Skeletal muscle satellite cell (primary cell): ENCODE data around the gene ANKS3.
"Not testable (repeated sequence)": the region's sequence is repeated elsewhere in the genome, so short reads cannot be mapped to it uniquely, and the experiment has no call there.

ENCODE experiments used
- H3K27me3 ChIP-seq: 2 replicates; pipeline ENCODE4 v1.7.0; 2013; ENCODE audit warnings: low read length; ENCODE audit not compliant: control insufficient read depth, insufficient read depth
- H3K36me3 ChIP-seq: 2 replicates; pipeline ENCODE4 v1.7.0; 2013; ENCODE audit warnings: mild to moderate bottlenecking, control low read depth, low read length; ENCODE audit not compliant: insufficient read depth
- H3K4me1 ChIP-seq: 2 replicates; pipeline ENCODE4 v1.7.0; 2013; ENCODE audit warnings: low read length; ENCODE audit not compliant: control insufficient read depth, insufficient read depth
- H3K4me2 ChIP-seq: 2 replicates; pipeline ENCODE4 v1.7.0; 2013; ENCODE audit warnings: mild to moderate bottlenecking, low read length
- H3K4me3 ChIP-seq: 2 replicates; pipeline ENCODE4 v1.7.0; 2013; ENCODE audit warnings: low read length
- H3K9ac ChIP-seq: 2 replicates; pipeline ENCODE4 v1.7.0; 2013; ENCODE audit warnings: mild to moderate bottlenecking, low read depth, low read length, moderate library complexity
- H3K9me3 ChIP-seq: replicated peaks from 2 replicates; pipeline ENCODE4 v1.7.0; 2013; ENCODE audit warnings: mild to moderate bottlenecking, control low read depth, low read length

The ANKS3 gene

GRCh38 chr16:4750896-4751295, 16.8 kb upstream of the ANKS3 start:
- Histone ChIP-seq H3K4me1 (no peaks in the 10 kb centered on the region), H3K9me3 (no peaks in the 10 kb centered on the region), H3K4me2 (no peak overlapping the region), H3K9ac (no peak overlapping the region), H3K27me3 (no peaks in the 10 kb centered on the region), H3K4me3 (no peak overlapping the region), H3K36me3 (peaks cover 36% of the 10 kb centered on the region)

GRCh38 chr16:4749700-4750257, 15.7 kb upstream of the ANKS3 start:
- H3K9me3 ChIP-seq: no peaks in the 10 kb centered on the region
- no peaks in the 10 kb centered on the region for H3K4me1 ChIP-seq
- H3K36me3 ChIP-seq: peaks cover 29% of the 10 kb centered on the region
- H3K4me2 ChIP-seq: no peak overlapping the region
- H3K27me3 ChIP-seq: no peaks in the 10 kb centered on the region
- no peak overlapping the region for H3K9ac ChIP-seq
- no peak overlapping the region for H3K4me3 ChIP-seq

DNA sequence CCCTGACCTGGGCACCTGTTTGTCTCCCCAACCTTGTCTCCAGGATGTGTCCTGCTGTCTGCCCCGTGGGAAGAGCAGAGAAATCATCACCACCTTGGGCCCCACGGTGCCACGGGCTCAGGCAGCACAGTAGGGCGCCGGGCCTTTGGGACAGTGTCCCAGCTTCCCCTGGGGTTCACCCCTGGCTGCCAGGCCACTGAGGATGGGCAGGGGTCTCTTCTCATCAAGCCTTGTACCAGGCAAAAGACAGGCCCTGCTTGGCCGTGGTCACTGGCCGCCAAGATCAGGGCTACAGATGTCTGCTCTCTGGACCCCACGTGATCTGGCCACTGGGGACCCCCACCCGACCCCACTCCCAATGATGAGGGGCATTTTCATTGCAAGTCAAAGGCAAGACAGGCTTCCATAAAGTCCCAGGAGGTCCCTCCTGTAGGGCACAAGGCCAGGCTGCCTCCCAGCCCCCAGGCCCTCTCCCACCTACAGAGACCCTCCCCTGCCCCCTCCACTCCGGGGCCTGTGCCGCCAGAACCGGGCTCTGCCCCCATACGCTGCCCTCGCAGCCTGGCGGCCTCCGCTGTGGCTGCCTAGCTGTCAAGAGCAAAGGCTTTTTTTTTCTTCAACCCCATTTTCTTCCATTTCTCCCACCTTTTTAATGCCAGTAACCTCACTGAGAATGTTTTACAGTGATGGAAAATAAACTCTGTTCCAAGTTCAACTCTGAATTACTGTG, 14.8 kb upstream of the ANKS3 start:
- H3K9me3 ChIP-seq: no peaks in the 10 kb centered on the region
- no peaks in the 10 kb centered on the region for H3K4me1 ChIP-seq
- no peaks in the 10 kb centered on the region for H3K27me3 ChIP-seq
- no peak overlapping the region for H3K4me2 ChIP-seq
- H3K4me3 ChIP-seq: no peak overlapping the region
- peaks cover 25% of the 10 kb centered on the region for H3K36me3 ChIP-seq
- no peak overlapping the region for H3K9ac ChIP-seq

DNA sequence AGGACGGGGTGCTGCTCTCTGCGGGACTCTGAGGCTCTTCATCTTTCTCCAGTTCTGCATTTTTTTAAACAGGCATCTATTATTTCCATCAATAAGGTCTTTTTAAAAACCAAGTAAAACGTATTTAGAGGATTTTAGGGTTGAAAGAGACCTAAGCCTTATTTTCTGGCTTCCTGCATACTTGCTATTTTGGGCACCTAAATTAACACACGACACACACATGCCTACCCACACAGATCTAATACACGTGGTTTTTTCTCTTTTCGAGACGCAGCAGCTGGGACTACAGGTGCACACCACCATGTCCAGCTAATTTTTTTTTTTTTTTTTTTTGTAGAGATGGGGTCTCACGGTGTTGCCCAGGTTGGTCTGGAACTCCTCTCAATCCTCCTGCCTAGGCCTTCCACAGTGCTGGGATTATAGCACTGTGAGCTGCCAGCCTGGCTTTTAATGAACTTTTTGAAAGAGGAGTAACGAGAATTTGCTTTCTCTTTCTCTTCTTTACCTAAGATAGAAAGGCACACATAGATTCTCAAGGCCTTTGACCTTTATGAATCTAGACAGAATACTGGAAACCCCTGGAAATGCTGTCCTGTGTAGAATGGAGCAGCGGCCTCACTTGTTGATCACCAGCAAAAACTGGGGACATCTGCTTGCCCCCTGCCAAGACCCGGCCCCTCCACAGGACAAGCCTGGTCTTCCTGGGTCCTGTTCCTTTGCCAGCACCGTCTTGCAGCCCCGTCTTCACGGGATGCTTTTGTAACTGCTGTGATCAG, 14.0 kb upstream of the ANKS3 start:
- peaks cover 23% of the 10 kb centered on the region for H3K36me3 ChIP-seq
- peaks cover 3% of the 10 kb centered on the region for H3K4me1 ChIP-seq
- H3K4me3 ChIP-seq: no peak overlapping the region
- H3K4me2 ChIP-seq: no peak overlapping the region
- no peaks in the 10 kb centered on the region for H3K9me3 ChIP-seq
- peaks cover 3% of the 10 kb centered on the region for H3K27me3 ChIP-seq
- H3K9ac ChIP-seq: no peak overlapping the region

DNA sequence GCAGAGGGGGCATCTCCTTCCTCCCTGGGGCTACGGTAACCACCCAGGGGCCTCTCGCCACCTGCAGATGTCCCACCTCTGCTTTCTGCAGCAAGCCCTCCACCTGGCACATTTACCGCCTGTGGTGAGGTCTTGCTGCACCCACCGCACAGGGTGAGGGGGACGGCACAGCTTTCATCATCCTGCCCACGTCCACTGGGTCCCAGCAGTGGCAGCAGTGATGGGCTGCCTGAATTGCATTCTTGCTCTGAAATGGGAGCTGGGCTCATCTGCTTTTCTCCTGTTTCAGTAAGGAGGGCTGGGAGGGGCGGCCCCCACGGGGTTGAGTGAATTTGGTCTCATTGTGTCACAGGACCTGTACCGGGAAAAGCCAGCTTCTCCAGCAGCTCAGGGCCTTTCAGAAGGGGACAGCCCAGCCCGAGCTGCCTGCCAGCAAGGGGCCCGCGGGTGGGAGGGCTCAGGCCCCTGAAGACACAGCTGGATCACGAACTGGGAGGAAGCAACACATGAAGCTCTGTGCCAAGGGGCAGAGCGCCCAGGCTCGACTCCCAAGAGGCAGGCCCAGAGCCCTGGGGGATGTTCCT, 13.0 kb upstream of the ANKS3 start:
- no peak overlapping the region for H3K4me3 ChIP-seq
- H3K36me3 ChIP-seq: peaks cover 13% of the 10 kb centered on the region
- no peak overlapping the region for H3K9ac ChIP-seq
- no peak overlapping the region for H3K4me2 ChIP-seq
- H3K4me1 ChIP-seq: peaks cover 3% of the 10 kb centered on the region
- H3K9me3 ChIP-seq: no peaks in the 10 kb centered on the region
- H3K27me3 ChIP-seq: peaks cover 3% of the 10 kb centered on the region

DNA sequence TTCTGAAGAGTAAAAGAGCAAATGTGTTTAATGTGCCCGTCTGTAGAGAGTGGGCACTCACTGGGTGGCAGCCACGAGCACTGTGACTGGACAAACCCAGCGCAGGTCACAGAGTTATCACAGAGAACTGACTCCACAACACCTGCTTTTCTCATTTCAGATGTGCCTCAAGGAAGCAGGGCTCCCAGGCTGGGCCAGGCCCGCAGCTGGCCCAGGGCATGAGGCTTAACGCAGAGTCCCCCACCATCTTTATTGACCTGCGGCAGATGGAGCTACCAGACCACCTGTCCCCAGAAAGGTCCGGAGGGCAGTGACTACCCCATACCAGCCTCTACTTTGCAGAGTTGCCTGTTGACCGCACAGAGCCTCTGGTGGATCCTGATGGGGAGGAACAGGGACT, 12.1 kb upstream of the ANKS3 start:
- Histone ChIP-seq H3K27me3 (peaks cover 3% of the 10 kb centered on the region), H3K4me3 (no peak overlapping the region), H3K4me2 (no peak overlapping the region), H3K4me1 (peaks cover 3% of the 10 kb centered on the region), H3K36me3 (peaks cover 6% of the 10 kb centered on the region), H3K9me3 (no peaks in the 10 kb centered on the region), H3K9ac (no peak overlapping the region)

DNA sequence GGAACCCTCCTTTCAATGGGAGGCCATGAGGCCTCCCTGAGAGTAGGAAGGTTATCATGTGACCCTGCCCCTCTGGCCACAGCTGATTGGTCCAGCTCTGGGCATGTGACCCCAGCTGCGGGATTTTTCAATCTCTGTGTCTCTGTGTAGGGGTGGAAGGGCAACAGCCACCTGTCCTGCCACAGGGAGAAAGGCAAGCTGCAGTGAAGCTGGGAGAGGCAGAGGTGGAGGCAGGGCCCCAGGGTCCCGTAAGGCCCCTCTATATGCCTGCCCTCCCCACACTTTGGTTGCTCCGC, 11.2 kb upstream of the ANKS3 start:
- H3K9me3 ChIP-seq: no peaks in the 10 kb centered on the region
- no peaks in the 10 kb centered on the region for H3K36me3 ChIP-seq
- peaks cover 3% of the 10 kb centered on the region for H3K27me3 ChIP-seq
- no peak overlapping the region for H3K9ac ChIP-seq
- peaks cover 3% of the 10 kb centered on the region for H3K4me1 ChIP-seq
- H3K4me3 ChIP-seq: no peak overlapping the region
- no peak overlapping the region for H3K4me2 ChIP-seq

- Histone ChIP-seq H3K4me3 (no peak overlapping the region), H3K36me3 (no peaks in the 10 kb centered on the region), H3K9me3 (no peaks in the 10 kb centered on the region), H3K4me2 (no peak overlapping the region), H3K27me3 (peaks cover 3% of the 10 kb centered on the region), H3K4me1 (peaks cover 3% of the 10 kb centered on the region), H3K9ac (no peak overlapping the region)
These were observed 10.6 kb upstream of the ANKS3 start for GRCh38 chr16:4744555-4745273.

DNA sequence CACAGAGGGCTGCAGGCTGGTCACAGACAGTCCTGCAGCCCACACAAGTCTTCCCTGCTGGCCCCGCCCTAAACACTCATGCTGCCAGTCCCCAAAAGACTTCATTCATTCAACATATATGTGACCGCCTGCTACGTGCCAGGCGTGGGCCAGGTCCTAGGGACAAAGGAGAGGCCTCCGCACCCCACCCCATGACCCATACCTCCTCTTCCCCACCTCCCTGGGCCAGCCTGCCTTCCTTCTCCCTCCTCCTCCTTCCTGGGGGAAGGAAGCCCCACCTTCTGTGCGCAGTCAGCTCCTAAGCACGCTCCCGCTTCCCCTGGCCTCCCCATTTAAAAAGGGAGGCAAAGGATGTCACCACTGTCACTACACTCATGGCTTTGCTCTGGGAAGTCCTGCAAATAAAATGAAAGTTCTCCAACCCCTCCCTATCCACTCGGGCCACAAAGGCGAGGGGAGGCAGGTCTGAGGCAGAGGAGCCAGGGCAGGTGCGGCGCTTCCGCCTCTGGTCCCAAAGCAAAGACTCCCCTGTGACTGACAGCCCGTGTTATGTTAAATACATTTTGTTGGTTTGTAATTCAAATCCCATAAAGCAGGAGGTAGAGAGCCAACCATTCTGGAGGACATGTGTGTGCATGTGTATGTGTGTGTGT, 9.3 kb upstream of the ANKS3 start:
- Histone ChIP-seq H3K4me3 (no peak overlapping the region), H3K36me3 (no peaks in the 10 kb centered on the region)

GRCh38 chr16:4738370-4738769, 4.3 kb upstream of the ANKS3 start:
- H3K9me3 ChIP-seq, H3K4me3 ChIP-seq, H3K4me2 ChIP-seq, H3K36me3 ChIP-seq, H3K4me1 ChIP-seq, H3K9ac ChIP-seq, H3K27me3 ChIP-seq: not testable (repeated sequence)

More for the DNA sequence above, 9.3 kb upstream of the ANKS3 start:
- H3K27me3 ChIP-seq: peaks cover 3% of the 10 kb centered on the region
- H3K9me3 ChIP-seq: no peaks in the 10 kb centered on the region
- H3K9ac ChIP-seq: no peak overlapping the region
- peak overlapping the region; percentile 54 for H3K4me2 ChIP-seq
- H3K4me1 ChIP-seq: peaks cover 3% of the 10 kb centered on the region

DNA sequence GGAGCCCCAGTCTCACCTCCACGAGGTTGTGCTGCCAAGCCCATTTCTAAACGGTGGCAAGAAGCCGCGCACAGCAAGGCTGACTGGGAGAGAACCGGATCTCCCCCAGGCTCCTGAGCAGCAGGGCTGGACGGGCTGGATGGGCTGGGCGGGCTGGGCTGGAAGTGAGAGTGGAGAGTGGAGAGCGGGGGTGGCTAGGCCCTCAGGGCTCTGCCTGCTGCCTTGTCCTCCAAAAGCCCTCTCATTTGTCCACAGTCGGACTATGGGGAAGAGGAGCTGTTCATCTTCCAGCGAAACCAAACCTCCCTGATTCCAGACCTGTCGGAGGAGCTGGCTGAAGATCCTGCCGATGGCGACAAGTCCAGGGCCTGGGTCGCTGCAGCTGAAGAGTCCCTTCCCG, 3.5 kb upstream of the ANKS3 start:
- H3K36me3 ChIP-seq: no peaks in the 10 kb centered on the region
- peaks cover 4% of the 10 kb centered on the region for H3K27me3 ChIP-seq
- H3K9ac ChIP-seq: no peak overlapping the region

More for the DNA sequence above, 3.5 kb upstream of the ANKS3 start:
- Histone ChIP-seq H3K9me3 (no peaks in the 10 kb centered on the region), H3K4me2 (no peak overlapping the region), H3K4me3 (no peak overlapping the region), H3K4me1 (peaks cover 5% of the 10 kb centered on the region)
